Left lobe of liver (tissue), 2 donors: ENCODE data around the gene C12orf57. TPM values are rescaled to one million over a fixed set of nuclear protein-coding genes. Genes with fewer than 3 reads are reported as not detected.

Experiments used
- ATAC-seq: fragments of 200-7000 bp; cut with Tn5 transposase; one replicate; pipeline ENCODE4 v1.9.1; 2020; ENCODE audit warnings: mild to moderate bottlenecking, moderate library complexity
- DNase-seq: peaks from one replicate; pipeline ENCODE4 v3.0.0-alpha.2; 2020; ENCODE audit warnings: low spot score
- total RNA-seq: library from RNA; stranded (reverse); gene quantifications from one replicate; pipeline ENCODE4 v1.2.1, GENCODE V29; 2021
- donor health status: DM: no; HTN: no; CAD: no; lungs with moderate emphysema.
- donor health status: DM: no; HTN: yes; CAD: no.

C12orf57 gene
- total RNA-seq, 1 donor from 2014 or later = 86.3 TPM

GRCh38 chr12:6982532-6982931 lies 38.7 kb downstream of the C12orf57 start:
- DNase-seq (no peak), ATAC-seq (no peak)

GRCh38 chr12:6987956-6988553 lies 44.2 kb downstream of the C12orf57 start:
- ATAC-seq = peak; percentile 94
- no peak for DNase-seq

Other genes starting within 250 kb of the C12orf57 start
- not detected for gene PIANP, start 243.2 kb upstream of the C12orf57 start, total RNA-seq
- gene COPS7A, start 220.0 kb upstream of the C12orf57 start, total RNA-seq = 31.1 TPM
- gene MLF2, start 190.9 kb upstream of the C12orf57 start, total RNA-seq = 133 TPM
- gene PTMS, start 177.7 kb upstream of the C12orf57 start, total RNA-seq = 406 TPM
- gene LAG3, start 171.5 kb upstream of the C12orf57 start, total RNA-seq = 2.8 TPM
- gene CD4, start 154.5 kb upstream of the C12orf57 start, total RNA-seq = 22.7 TPM
- gene GPR162, start 122.2 kb upstream of the C12orf57 start, total RNA-seq = 1.3 TPM
- gene P3H3, start 115.6 kb upstream of the C12orf57 start, total RNA-seq = 1.4 TPM
- gene GNB3, start 103.1 kb upstream of the C12orf57 start, total RNA-seq = 0.08 TPM
- gene CDCA3, start 92.7 kb upstream of the C12orf57 start, total RNA-seq = 0.58 TPM
- 48.0 TPM for gene USP5, start 91.9 kb upstream of the C12orf57 start, total RNA-seq
- 300 TPM for gene TPI1, start 76.5 kb upstream of the C12orf57 start, total RNA-seq
- gene SPSB2, start 70.7 kb upstream of the C12orf57 start, total RNA-seq = 4.7 TPM
- gene LRRC23, start 39.2 kb upstream of the C12orf57 start, total RNA-seq = 1.9 TPM
- gene ENO2, start 29.4 kb upstream of the C12orf57 start, total RNA-seq = 3.6 TPM
- gene ATN1, start 16.1 kb upstream of the C12orf57 start, total RNA-seq = 22.0 TPM
- not detected for gene RNU7-1, start 206 bp upstream of the C12orf57 start, total RNA-seq
- 17.8 TPM for gene PTPN6, start 7.3 kb downstream of the C12orf57 start, total RNA-seq
- 129 TPM for gene PHB2, start 26.6 kb downstream of the C12orf57 start, total RNA-seq
- 16.1 TPM for gene EMG1, start 26.9 kb downstream of the C12orf57 start, total RNA-seq
- gene LPCAT3, start 74.5 kb downstream of the C12orf57 start, total RNA-seq = 54.3 TPM
- gene C1S, start 116.7 kb downstream of the C12orf57 start, total RNA-seq = 1,760 TPM
- 1,748 TPM for gene C1R, start 148.4 kb downstream of the C12orf57 start, total RNA-seq
- 243 TPM for gene C1RL, start 165.2 kb downstream of the C12orf57 start, total RNA-seq
- gene RBP5, start 184.9 kb downstream of the C12orf57 start, total RNA-seq = 154 TPM
- gene CLSTN3, start 186.3 kb downstream of the C12orf57 start, total RNA-seq = 48.4 TPM
- 49.9 TPM for gene PEX5, start 245.7 kb downstream of the C12orf57 start, total RNA-seq